Measurements from ENCODE around the gene SEC14L6. TPM values are rescaled to one million over a fixed set of nuclear protein-coding genes. Genes with fewer than 3 reads are reported as not detected.

SEC14L6 gene
- total RNA-seq, 1 experiment from 2014 or later: 1.1 TPM

DNA sequence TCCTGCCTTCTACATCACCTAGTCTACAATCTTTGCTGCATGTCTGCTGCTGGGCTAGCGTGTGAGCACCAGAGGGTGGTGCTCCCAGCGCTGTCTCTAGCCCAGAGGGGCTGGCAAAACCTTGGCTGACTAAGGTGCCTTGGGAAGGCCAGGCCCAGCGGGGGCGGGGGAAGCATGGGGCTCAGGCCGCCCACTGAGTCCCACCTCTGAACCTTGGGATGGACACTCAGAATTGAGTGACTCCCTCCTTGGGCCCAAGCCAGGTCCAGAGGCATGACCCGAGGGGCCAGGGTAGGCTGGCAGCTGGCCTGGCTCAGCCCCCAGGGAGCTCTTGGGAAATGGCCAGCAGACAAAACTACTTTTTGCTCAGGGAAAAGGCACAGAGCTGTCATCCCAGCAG is 35.5 kb upstream of the SEC14L6 start:
- Mint-ChIP-seq H3K4me3 (no peak overlapping the region), H3K4me1 (0 out of 4 replicates have a peak, but pooled peaks cover 0 to 2% of the 10 kb centered on the region in 2 experiments), H3K9me3 (no peaks in the 10 kb centered on the region), H3K27ac (no peak overlapping the region), H3K27me3 (ENCODE audit: low read depth) (no peaks in the 10 kb centered on the region), H3K36me3 (ENCODE audit: insufficient read depth in 1 of 3, low read depth in 3 of 3) (peaks cover 57 to 95% (median 92%) of the 10 kb centered on the region in 3 experiments)
- no peak overlapping the region for H4K91ac ChIP-seq (ENCODE audit: insufficient read length, low read depth, low read length)
- H3K18ac ChIP-seq (ENCODE audit: insufficient read length, low read depth, low read length): no peak overlapping the region
- no peak overlapping the region for H4K8ac ChIP-seq (replicated peaks; ENCODE audit: insufficient read length, low read depth, low read length)
- no peak overlapping the region for H3K56ac ChIP-seq (ENCODE audit: insufficient read length, low read depth, low read length)
- H4K5ac ChIP-seq (ENCODE audit: insufficient read length, low read depth, low read length): no peak overlapping the region
- H3K9ac ChIP-seq (ENCODE audit: extremely low read depth, insufficient read length, low read length): no peak overlapping the region
- no peaks in the 10 kb centered on the region for H3K79me1 ChIP-seq (ENCODE audit: insufficient read depth, low read depth, low read length, poor library complexity, severe bottlenecking)
- H2BK12ac ChIP-seq (ENCODE audit: insufficient read length, low read depth, low read length): no peak overlapping the region
- no peak overlapping the region for H2BK15ac ChIP-seq (ENCODE audit: low read depth, low read length)
- no peak overlapping the region for H2BK120ac ChIP-seq (ENCODE audit: low read depth, low read length, poor library complexity, severe bottlenecking)
- H2AK5ac ChIP-seq (ENCODE audit: insufficient read length, low read length): no peak overlapping the region
- H3T11ph ChIP-seq (ENCODE audit: low read length): no peak overlapping the region
- H3K4me1 ChIP-seq (ENCODE audit: insufficient read depth, low read length): no peaks in the 10 kb centered on the region
- H3K4ac ChIP-seq (ENCODE audit: low read depth, low read length): no peak overlapping the region
- DNase-seq: no peak
- no peak overlapping the region for H3K14ac ChIP-seq (ENCODE audit: insufficient read depth, low read length)
- H2AFZ ChIP-seq (ENCODE audit: low read length): no peak overlapping the region
- H3K27me3 ChIP-seq (ENCODE audit: insufficient read depth, low read length): no peaks in the 10 kb centered on the region
- no peaks in the 10 kb centered on the region for H3K79me2 ChIP-seq (ENCODE audit: insufficient read depth, low read length)
- H2BK5ac ChIP-seq (ENCODE audit: insufficient read length, low read length): no peak overlapping the region
- no peaks in the 10 kb centered on the region for H4K20me1 ChIP-seq (ENCODE audit: control insufficient read depth, insufficient read depth, insufficient read length)
- no peak overlapping the region for H3K4me2 ChIP-seq (ENCODE audit: insufficient read depth, insufficient read length, low read length)
- H2BK20ac ChIP-seq (ENCODE audit: low read depth, low read length, poor library complexity, severe bottlenecking): no peak overlapping the region
- no peak overlapping the region for H3K23ac ChIP-seq (ENCODE audit: insufficient read length, low read depth, low read length)
- H3K23me2 ChIP-seq (ENCODE audit: insufficient read length, low read depth, low read length, poor library complexity, severe bottlenecking): no peaks in the 10 kb centered on the region
- TF ChIP-seq, protein P1, sequence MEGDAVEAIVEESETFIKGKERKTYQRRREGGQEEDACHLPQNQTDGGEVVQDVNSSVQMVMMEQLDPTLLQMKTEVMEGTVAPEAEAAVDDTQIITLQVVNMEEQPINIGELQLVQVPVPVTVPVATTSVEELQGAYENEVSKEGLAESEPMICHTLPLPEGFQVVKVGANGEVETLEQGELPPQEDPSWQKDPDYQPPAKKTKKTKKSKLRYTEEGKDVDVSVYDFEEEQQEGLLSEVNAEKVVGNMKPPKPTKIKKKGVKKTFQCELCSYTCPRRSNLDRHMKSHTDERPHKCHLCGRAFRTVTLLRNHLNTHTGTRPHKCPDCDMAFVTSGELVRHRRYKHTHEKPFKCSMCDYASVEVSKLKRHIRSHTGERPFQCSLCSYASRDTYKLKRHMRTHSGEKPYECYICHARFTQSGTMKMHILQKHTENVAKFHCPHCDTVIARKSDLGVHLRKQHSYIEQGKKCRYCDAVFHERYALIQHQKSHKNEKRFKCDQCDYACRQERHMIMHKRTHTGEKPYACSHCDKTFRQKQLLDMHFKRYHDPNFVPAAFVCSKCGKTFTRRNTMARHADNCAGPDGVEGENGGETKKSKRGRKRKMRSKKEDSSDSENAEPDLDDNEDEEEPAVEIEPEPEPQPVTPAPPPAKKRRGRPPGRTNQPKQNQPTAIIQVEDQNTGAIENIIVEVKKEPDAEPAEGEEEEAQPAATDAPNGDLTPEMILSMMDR (conservative IDR thresholded peaks at IDR 0.05): no peak
- no CpG with 5 or more reads among the region's 6 CpGs for WGBS (ENCODE audit: extremely low coverage, insufficient read length, low lambda C conversion rate)
- H3K9me3 ChIP-seq (ENCODE audit: control insufficient read depth, low read depth, low read length): no peaks in the 10 kb centered on the region
- no peak overlapping the region for H3K27ac ChIP-seq (ENCODE audit: insufficient read length, low read depth, low read length)
